GM20000 (cell line): Measurements from ENCODE around the gene FIS1.

Experiments
- DNase-seq: peaks from one replicate; pipeline ENCODE4 v3.0.0; 2012; ENCODE audit warnings: low spot score
- CTCF ChIP-seq: IDR thresholded peaks from 2 replicates; pipeline ENCODE4 v1.5.1; 2012; ENCODE audit warnings: mild to moderate bottlenecking, control low read depth; ENCODE audit errors: extremely low read depth, missing control alignments

FIS1 gene

GRCh38 chr7:101198476-101198875, 46.4 kb downstream of the FIS1 start:
- no peak for TF ChIP-seq CTCF
- DNase-seq, result no peak

GRCh38 chr7:101197991-101198390, 46.9 kb downstream of the FIS1 start:
- DNase-seq, result no peak
- no peak for TF ChIP-seq CTCF

- TF ChIP-seq CTCF, result no peak
- DNase-seq, result no peak
Observed at GRCh38 chr7:101195884-101196283, 49.0 kb downstream of the FIS1 start.
